Testis (tissue), 3 donors: ENCODE data around the gene KDM2A. TPM values are rescaled to one million over a fixed set of nuclear protein-coding genes. Genes with fewer than 3 reads are reported as not detected.

Source experiments
- DNase-seq: peaks from one replicate; pipeline ENCODE4 v3.0.0-alpha.2; 2019
- H3K27ac ChIP-seq, 2 donors: fragments of 200-600 bp; sonication (generic); one replicate each; pipeline ENCODE4 v1.5.1; 2019
- H3K27me3 ChIP-seq: fragments of 200-600 bp; sonication (generic); one replicate; pipeline ENCODE4 v1.5.1; 2019
- H3K36me3 ChIP-seq: fragments of 200-600 bp; sonication (generic); one replicate; pipeline ENCODE4 v1.5.1; 2017; ENCODE audit warnings: low read depth; ENCODE audit errors: missing control alignments
- H3K4me1 ChIP-seq: fragments of 200-600 bp; sonication (generic); one replicate; pipeline ENCODE4 v1.5.1; 2019
- H3K4me3 ChIP-seq, 2 donors: fragments of 200-600 bp; sonication (generic); one replicate each; pipeline ENCODE4 v1.5.1; 2017 to 2019
- H3K9me3 ChIP-seq: fragments of 200-600 bp; sonication (generic); one replicate; pipeline ENCODE4 v1.5.1; 2017
- CTCF ChIP-seq, 3 experiments: fragments of 450-650 bp in 2 of 3; fragments of 200-600 bp in 1 of 3; sonication (generic) in 1 of 3; IDR thresholded peaks; one replicate each; pipeline ENCODE4 v1.5.1; 2016 to 2019; ENCODE audit warnings: antibody characterized with exemption in 3 of 3, mild to moderate bottlenecking in 2 of 3, moderate library complexity in 1 of 3
- POLR2A ChIP-seq: fragments of 450-650 bp; IDR thresholded peaks from one replicate; pipeline ENCODE4 v1.6.1; 2017; ENCODE audit warnings: antibody characterized with exemption, mild to moderate bottlenecking, moderate library complexity
- WGBS, 2 donors: methylation state at CpG; one replicate each; pipeline ENCODE4 v1.1.5; 2018; 5-methylcytosine and 5-hydroxymethylcytosine counted together
- intact Hi-C: fragments of 100-400 bp; cut with DNase I; formaldehyde crosslinking; loops from one replicate; pipeline ENCODE4 v1.15.1; 2023; ENCODE audit warnings: low total_unique reads
- polyA plus RNA-seq: library from polyadenylated mRNA; stranded (reverse); fragments of 350-450 nt; fragmentation: Illumina TruSeq; extraction: RNeasy Lipid Tissue Mini Kit (QIAGEN cat#74804); gene quantifications from one replicate; pipeline ENCODE4 v1.2.3, GENCODE V29; 2014; ENCODE audit warnings: low read depth, low replicate concordance; ENCODE audit not compliant: insufficient read depth
- total RNA-seq, 2 donors: library from RNA; depleted of rRNA; stranded (reverse); fragments of >200 nt; gene quantifications; one replicate each; pipeline ENCODE4 v1.2.3, GENCODE V29; 2016

KDM2A gene
- total and polyA plus RNA-seq, 3 donors from 2014 or later, result 106 to 169 (median 142) TPM

GRCh38 chr11:67289226-67289650, 170.2 kb downstream of the KDM2A start, which contains the start of gene ANKRD13D:
ANKRD13D (plus strand) TSS chr11:67289303; CDS start chr11:67289461, 158 bp downstream.
- DNase-seq, result no peak
- TF ChIP-seq CTCF (IDR thresholded peaks at IDR 0.05) (no peak), POLR2A (no peak)
- H3K4me1 ChIP-seq, result peaks cover 22% of the 10 kb centered on the region
- H3K27me3 ChIP-seq, result no peaks in the 10 kb centered on the region
- H3K9me3 ChIP-seq, result no peaks in the 10 kb centered on the region
- H3K36me3 ChIP-seq, result no peaks in the 10 kb centered on the region
- intact Hi-C loops, result no loop called here
- peak within 1 kb of the TSS; percentile 46 to 93 for H3K27ac ChIP-seq
- 0% methylated on average over 12 of the region's 56 CpGs; no CpG with 5 or more reads in 1 of the 2 donors for WGBS, 2 donors
- peak within 1 kb of the TSS; percentile 76 to 89 for H3K4me3 ChIP-seq

GRCh38 chr11:67289651-67290479, 170.8 kb downstream of the KDM2A start:
- Histone ChIP-seq H3K4me3 (peak overlapping the region; percentile 76 to 89), H3K27ac (peak overlapping the region; percentile 6 to 93), H3K4me1 (peaks cover 22% of the 10 kb centered on the region), H3K36me3 (no peaks in the 10 kb centered on the region), H3K9me3 (no peaks in the 10 kb centered on the region), H3K27me3 (no peaks in the 10 kb centered on the region)
- no peak for DNase-seq
- 17 to 26% methylated on average over 25 to 36 of the region's 36 CpGs for WGBS, 2 donors
- TF ChIP-seq POLR2A, result no peak
- TF ChIP-seq CTCF (IDR thresholded peaks at IDR 0.05), result no peak
- intact Hi-C loops, result no loop called here

GRCh38 chr11:67290801-67291200, 171.7 kb downstream of the KDM2A start:
- intact Hi-C loops, result no loop called here
- H3K36me3 ChIP-seq, result no peaks in the 10 kb centered on the region
- 86 to 93% methylated on average over 4 to 7 of the region's 7 CpGs for WGBS, 2 donors

GRCh38 chr11:67291481-67292381, 172.7 kb downstream of the KDM2A start:
- H3K36me3 ChIP-seq, result no peaks in the 10 kb centered on the region
- no peak overlapping the region for H3K4me3 ChIP-seq
- intact Hi-C loops, result no loop called here
- no peaks in the 10 kb centered on the region for H3K27me3 ChIP-seq
- no peak overlapping the region for H3K27ac ChIP-seq
- H3K4me1 ChIP-seq, result peaks cover 22% of the 10 kb centered on the region
- no peak for DNase-seq
- TF ChIP-seq CTCF (IDR thresholded peaks at IDR 0.05), result no peak
- no peak for TF ChIP-seq POLR2A
- 93 to 94% methylated on average over 25 to 33 of the region's 33 CpGs for WGBS, 2 donors
- H3K9me3 ChIP-seq, result no peaks in the 10 kb centered on the region

More at GRCh38 chr11:67290801-67291200, 171.7 kb downstream of the KDM2A start:
- TF ChIP-seq POLR2A, result no peak
- no peak for TF ChIP-seq CTCF (IDR thresholded peaks at IDR 0.05)
- Histone ChIP-seq H3K27me3 (no peaks in the 10 kb centered on the region), H3K4me1 (peaks cover 22% of the 10 kb centered on the region), H3K4me3 (no peak overlapping the region), H3K9me3 (no peaks in the 10 kb centered on the region), H3K27ac (no peak overlapping the region)
- no peak for DNase-seq
